GM21717 (cell line): ENCODE data around the gene LRRC47.

Source experiments
- ATAC-seq: cut with Tn5 transposase; IDR thresholded peaks from one replicate; pipeline ENCODE4 v1.9.1; 2021; ENCODE audit warnings: mild to moderate bottlenecking, moderate library complexity; ENCODE audit not compliant: unreplicated experiment

Gene LRRC47

GRCh38 chr1:3787745-3788605 lies 8.3 kb downstream of the LRRC47 start:
- no peak for ATAC-seq

GRCh38 chr1:3787349-3787715 lies 9.0 kb downstream of the LRRC47 start:
- ATAC-seq: no peak

GRCh38 chr1:3786468-3787348 lies 9.6 kb downstream of the LRRC47 start:
- no peak for ATAC-seq

GRCh38 chr1:3785456-3786157 lies 10.7 kb downstream of the LRRC47 start:
- ATAC-seq: no peak

- ATAC-seq: no peak
These were observed 11.3 kb downstream of the LRRC47 start for GRCh38 chr1:3785045-3785444.

- no peak for ATAC-seq
These were observed 12.4 kb downstream of the LRRC47 start for GRCh38 chr1:3783651-3784474.

GRCh38 chr1:3780901-3781300 lies 15.4 kb downstream of the LRRC47 start:
- ATAC-seq: no peak

GRCh38 chr1:3779912-3780416 lies 16.3 kb downstream of the LRRC47 start:
- no peak for ATAC-seq

GRCh38 chr1:3779265-3779911 lies 16.9 kb downstream of the LRRC47 start:
- no peak for ATAC-seq

- ATAC-seq: no peak
These were observed 17.6 kb downstream of the LRRC47 start for GRCh38 chr1:3778590-3779264.

GRCh38 chr1:3777647-3778589 lies 18.4 kb downstream of the LRRC47 start:
- ATAC-seq: no peak

GRCh38 chr1:3777078-3777547 lies 19.2 kb downstream of the LRRC47 start:
- ATAC-seq: no peak

- no peak for ATAC-seq
These were observed 19.9 kb downstream of the LRRC47 start for GRCh38 chr1:3776231-3776961.

GRCh38 chr1:3775490-3776230 lies 20.6 kb downstream of the LRRC47 start:
- no peak for ATAC-seq

- ATAC-seq: no peak
These were observed 21.3 kb downstream of the LRRC47 start for GRCh38 chr1:3774946-3775489.

GRCh38 chr1:3774276-3774945 lies 21.9 kb downstream of the LRRC47 start:
- ATAC-seq: no peak
